Endothelial cell of umbilical vein (primary cell): Measurements from ENCODE around the gene DEPDC1B. TPM values are rescaled to one million over a fixed set of nuclear protein-coding genes. Genes with fewer than 3 reads are reported as not detected.

ENCODE experiments used
- BruUV-seq: library from RNA; stranded (reverse); fragments of 400-500 nt; replicated peaks from 2 replicates; lab custom pipeline; 2021; lab: Mats Ljungman, UMichigan
- CTCF ChIA-PET: fragments of 300-600, 350-600 bp; sonication (Branson Sonifier 250); formaldehyde crosslinking; loops from one replicate; lab custom pipeline; 2021; ENCODE audit warnings: antibody characterized with exemption, inconsistent platforms; lab: Charles Lee
- POLR2A ChIA-PET: fragments of 300-600, 350-600 bp; sonication (Branson Sonifier 250); formaldehyde crosslinking; loops from one replicate; lab custom pipeline; 2021; ENCODE audit warnings: antibody characterized with exemption, inconsistent platforms; lab: Charles Lee
- DNase-seq: peaks from one replicate; pipeline ENCODE4 v3.0.0-alpha.2; 2011; ENCODE audit warnings: low read depth, low spot score
- FAIRE-seq: peaks from 2 replicates; lab custom pipeline; 2011; peaks lifted over from hg19 to GRCh38; lab: Jason Lieb, UNC
- H2AFZ ChIP-seq: 2 replicates; pipeline ENCODE4 v1.6.0; 2012; ENCODE audit warnings: low read depth, low read length, control low read depth, inconsistent platforms
- H3K27ac ChIP-seq: 2 replicates; pipeline ENCODE4 v1.5.1; 2011; ENCODE audit warnings: low read depth, mild to moderate bottlenecking, control low read depth, low read length, moderate library complexity; ENCODE audit not compliant: insufficient read depth
- H3K27me3 ChIP-seq, 2 experiments: 2 replicates each; pipeline versions ENCODE4 v1.6.0 to v1.6.1; 2011; ENCODE audit warnings: low read length in 2 of 2, mixed read lengths in 1 of 2; ENCODE audit not compliant: control insufficient read depth in 2 of 2, insufficient read depth in 2 of 2
- H3K36me3 ChIP-seq, 2 experiments: 2 replicates in 1 of 2; 3 replicates in 1 of 2; pipeline ENCODE4 v1.5.1; 2011; ENCODE audit warnings: low read length in 2 of 2, mild to moderate bottlenecking in 1 of 2, moderate library complexity in 1 of 2; ENCODE audit not compliant: control insufficient read depth in 2 of 2, insufficient read depth in 2 of 2; ENCODE audit errors: extremely low read depth in 1 of 2
- H3K4me1 ChIP-seq: 3 replicates; pipeline ENCODE4 v1.5.1; 2011; ENCODE audit warnings: mild to moderate bottlenecking, low read length; ENCODE audit not compliant: control insufficient read depth, insufficient read depth; ENCODE audit errors: extremely low read depth
- H3K4me2 ChIP-seq: 2 replicates; pipeline ENCODE4 v1.6.1; 2011; ENCODE audit warnings: low read length, control low read depth, mixed read lengths; ENCODE audit not compliant: insufficient read depth
- H3K4me3 ChIP-seq, 3 experiments: fragments of 200-600 bp in 1 of 3; sonication (generic), shearing (Covaris generic) in 1 of 3; replicated peaks in 1 of 3; 2 replicates each; pipeline ENCODE4 v1.5.1; 2011 to 2016; ENCODE audit warnings: control low read depth in 3 of 3, low read length in 3 of 3, mild to moderate bottlenecking in 2 of 3, inconsistent platforms in 1 of 3, low read depth in 1 of 3, moderate library complexity in 1 of 3; ENCODE audit not compliant: insufficient read depth in 1 of 3
- H3K79me2 ChIP-seq: 2 replicates; pipeline ENCODE4 v1.6.0; 2012; ENCODE audit warnings: low read length, inconsistent platforms; ENCODE audit not compliant: control insufficient read depth, insufficient read depth
- H3K9ac ChIP-seq: replicated peaks from 2 replicates; pipeline ENCODE3; 2011; ENCODE audit warnings: low read length, control low read depth; ENCODE audit not compliant: insufficient read depth; ENCODE audit errors: extremely low read depth
- H3K9me1 ChIP-seq: replicated peaks from 3 replicates; pipeline ENCODE4 v1.6.0; 2011; ENCODE audit warnings: mild to moderate bottlenecking, low read length; ENCODE audit not compliant: control insufficient read depth, insufficient read depth; ENCODE audit errors: extremely low read depth
- H3K9me3 ChIP-seq: replicated peaks from 2 replicates; pipeline ENCODE4 v1.5.1; 2012; ENCODE audit warnings: low read length, inconsistent platforms; ENCODE audit not compliant: control insufficient read depth, insufficient read depth
- H4K20me1 ChIP-seq: replicated peaks from 2 replicates; pipeline ENCODE3; 2011; ENCODE audit warnings: mild to moderate bottlenecking, low read length; ENCODE audit not compliant: control insufficient read depth, insufficient read depth; ENCODE audit errors: extremely low read depth
- CTCF ChIP-seq, 2 donors: IDR thresholded peaks; 1 replicate in 1 of 2; 2 replicates in 1 of 2; pipeline ENCODE4 v1.5.1; 2011; ENCODE audit warnings: low read length in 2 of 2, mild to moderate bottlenecking in 2 of 2, moderate library complexity in 2 of 2, control low read depth in 1 of 2, inconsistent platforms in 1 of 2, low read depth in 1 of 2; ENCODE audit not compliant: insufficient read depth in 1 of 2; ENCODE audit errors: extremely low read depth in 1 of 2
- EZH2 ChIP-seq: IDR thresholded peaks from 2 replicates; pipeline ENCODE4 v1.6.1; 2012; ENCODE audit warnings: borderline replicate concordance, low read depth, mild to moderate bottlenecking, moderate library complexity, low read length, inconsistent platforms; ENCODE audit not compliant: severe bottlenecking
- FOS ChIP-seq: IDR thresholded peaks from 2 replicates; pipeline ENCODE4 v1.6.1; 2011; ENCODE audit warnings: mild to moderate bottlenecking, low read length, moderate library complexity, borderline replicate concordance; ENCODE audit not compliant: insufficient read depth
- GATA2 ChIP-seq: IDR thresholded peaks from 2 replicates; pipeline ENCODE4 v1.7.0; 2011; ENCODE audit warnings: low read depth, mild to moderate bottlenecking, moderate library complexity, mixed read lengths, low read length; ENCODE audit not compliant: insufficient read length, insufficient read depth
- JUN ChIP-seq: IDR thresholded peaks from 2 replicates; pipeline ENCODE4 v1.6.1; 2011; ENCODE audit warnings: borderline replicate concordance, low read depth; ENCODE audit not compliant: insufficient read length, insufficient read depth
- MAX ChIP-seq: IDR thresholded peaks from 2 replicates; pipeline ENCODE4 v1.6.1; 2011; ENCODE audit not compliant: insufficient read depth, insufficient read length
- MYC ChIP-seq: IDR thresholded peaks from one replicate; pipeline ENCODE4 v1.6.1; 2011; ENCODE audit warnings: mild to moderate bottlenecking, low read depth, low read length
- POLR2A ChIP-seq: IDR thresholded peaks from 2 replicates; pipeline ENCODE4 v1.6.1; 2012; ENCODE audit warnings: low read depth, mild to moderate bottlenecking, control low read depth, low read length
- POLR2AphosphoS5 ChIP-seq: IDR thresholded peaks from 2 replicates; pipeline ENCODE4 v1.6.1; 2012; ENCODE audit warnings: low read depth, mild to moderate bottlenecking, control low read depth, low read length, moderate library complexity; ENCODE audit not compliant: insufficient read depth
- dilution Hi-C: fragments of 300-500 bp; cut with MboI; formaldehyde crosslinking; loops from one replicate; pipeline ENCODE4 v1.15.0; 2019; ENCODE audit warnings: low sequenced_read_pairs; ENCODE audit not compliant: extremely low pct_ligation_motif_present
- intact Hi-C: fragments of 100-400 bp; cut with micrococcal nuclease; formaldehyde crosslinking; loops from one replicate; pipeline ENCODE4 v1.10.0; 2022
- polyA plus RNA-seq, 4 experiments: library from polyadenylated mRNA; depleted of rRNA in 3 of 4; stranded (reverse) in 3 of 4; unstranded in 1 of 4; fragments of >200 nt; gene quantifications; 2 replicates each; pipeline versions ENCODE4 v1.2.1 to v1.2.3, GENCODE V29; 2011 to 2012; ENCODE audit warnings: missing spikeins in 1 of 4
- total RNA-seq: library from RNA; stranded (reverse); gene quantifications from 2 replicates; pipeline ENCODE4 v1.2.3, GENCODE V29; 2021

Gene DEPDC1B
- total and polyA plus RNA-seq, 2 donors (not counting 3 experiments of a cell fraction or from before 2014, with no cell fraction given): 6.7 to 18.7 TPM

- no peaks in the 10 kb centered on the region for H3K9me3 ChIP-seq
- no peak for FAIRE-seq
- intact Hi-C loops: no loop called here
- no TSS peak for BruUV-seq
- H3K27ac ChIP-seq: no peak overlapping the region
- no peaks in the 10 kb centered on the region for H3K9me1 ChIP-seq
- ChIA-PET POLR2A (no interaction called here), CTCF (interaction anchor here (1.5 kb wide), 1 partner anchor 28 kb away, joined by 4 read pairs; no protein-coding TSS in a partner anchor)
- H3K4me3 ChIP-seq: no peak overlapping the region
- H3K9ac ChIP-seq: no peak overlapping the region
- H3K27me3 ChIP-seq: no peaks in the 10 kb centered on the region
- no peak overlapping the region for H3K4me2 ChIP-seq
- H3K4me1 ChIP-seq: no peaks in the 10 kb centered on the region
- no peak for TF ChIP-seq POLR2A
- no peak for TF ChIP-seq GATA2
- TF ChIP-seq POLR2AphosphoS5: no peak
- TF ChIP-seq MYC: no peak
- TF ChIP-seq JUN: no peak
- no peak for TF ChIP-seq FOS
- TF ChIP-seq MAX: no peak
- no peak for TF ChIP-seq EZH2
- TF ChIP-seq CTCF (IDR thresholded peaks at IDR 0.05; ENCODE audit: extremely low read depth in 1 of 2, insufficient read depth in 1 of 2, low read depth in 1 of 2, low read length in 2 of 2): no peak
- no peak overlapping the region for H2AFZ ChIP-seq
- dilution Hi-C loops: no loop called here
- H3K79me2 ChIP-seq: no peaks in the 10 kb centered on the region
- no peak for DNase-seq
- H3K36me3 ChIP-seq: no peaks in the 10 kb centered on the region
- H4K20me1 ChIP-seq: no peaks in the 10 kb centered on the region
These were observed 88.7 kb downstream of the DEPDC1B start for GRCh38 chr5:60611099-60611740.
